LNCAP (cell line): Measurements from ENCODE around the gene BLACAT1.

Experiments
- TF ChIP-seq, protein P1 (sequence below): fragments of 450-650 bp; IDR thresholded peaks from 2 replicates; pipeline ENCODE4 v1.5.1; 2017; ENCODE audit warnings: mild to moderate bottlenecking

BLACAT1 gene

GRCh38 chr1:205444300-205444930 is 11.4 kb downstream of the BLACAT1 start:
- TF ChIP-seq, protein P1, sequence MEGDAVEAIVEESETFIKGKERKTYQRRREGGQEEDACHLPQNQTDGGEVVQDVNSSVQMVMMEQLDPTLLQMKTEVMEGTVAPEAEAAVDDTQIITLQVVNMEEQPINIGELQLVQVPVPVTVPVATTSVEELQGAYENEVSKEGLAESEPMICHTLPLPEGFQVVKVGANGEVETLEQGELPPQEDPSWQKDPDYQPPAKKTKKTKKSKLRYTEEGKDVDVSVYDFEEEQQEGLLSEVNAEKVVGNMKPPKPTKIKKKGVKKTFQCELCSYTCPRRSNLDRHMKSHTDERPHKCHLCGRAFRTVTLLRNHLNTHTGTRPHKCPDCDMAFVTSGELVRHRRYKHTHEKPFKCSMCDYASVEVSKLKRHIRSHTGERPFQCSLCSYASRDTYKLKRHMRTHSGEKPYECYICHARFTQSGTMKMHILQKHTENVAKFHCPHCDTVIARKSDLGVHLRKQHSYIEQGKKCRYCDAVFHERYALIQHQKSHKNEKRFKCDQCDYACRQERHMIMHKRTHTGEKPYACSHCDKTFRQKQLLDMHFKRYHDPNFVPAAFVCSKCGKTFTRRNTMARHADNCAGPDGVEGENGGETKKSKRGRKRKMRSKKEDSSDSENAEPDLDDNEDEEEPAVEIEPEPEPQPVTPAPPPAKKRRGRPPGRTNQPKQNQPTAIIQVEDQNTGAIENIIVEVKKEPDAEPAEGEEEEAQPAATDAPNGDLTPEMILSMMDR = no peak

DNA sequence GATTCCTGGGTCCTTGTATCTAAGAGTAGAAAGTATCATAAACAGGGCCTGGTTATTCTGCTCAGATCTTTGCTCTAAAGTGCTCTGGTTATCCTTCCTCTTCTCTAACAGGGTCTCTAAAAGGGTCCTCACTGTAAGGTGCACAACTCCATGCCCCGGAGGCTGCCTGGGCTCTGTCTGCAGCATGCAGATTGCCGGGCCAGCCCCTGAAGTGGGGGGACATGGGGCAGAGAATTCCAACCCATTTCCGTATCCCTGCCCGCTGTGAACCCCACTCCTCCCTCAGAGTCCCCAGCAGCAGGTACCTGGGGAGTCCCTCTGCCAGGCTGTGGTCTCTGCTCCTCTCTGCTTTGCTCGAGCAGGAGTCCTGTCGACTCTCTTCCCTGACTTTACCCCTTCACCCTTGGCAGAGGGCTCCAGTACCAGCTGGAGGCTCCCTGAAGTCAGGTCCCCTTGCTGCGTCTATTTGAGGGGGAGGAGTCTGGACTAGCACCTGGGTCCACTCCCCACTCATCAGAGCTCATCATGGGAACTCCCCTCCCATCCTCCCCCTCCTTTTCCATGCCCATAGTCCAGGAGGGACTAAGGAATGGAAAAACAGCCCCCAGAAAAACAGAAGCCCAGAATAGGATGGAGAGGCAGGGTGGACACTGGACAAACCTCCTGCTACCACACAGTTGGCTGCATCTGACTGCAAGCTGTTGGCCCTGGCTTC is 12.1 kb downstream of the BLACAT1 start:
- TF ChIP-seq, protein P1 = no peak

- TF ChIP-seq, protein P1 = no peak
Measured at GRCh38 chr1:205442051-205442725, 13.7 kb downstream of the BLACAT1 start.

GRCh38 chr1:205441716-205442050 is 14.2 kb downstream of the BLACAT1 start:
- TF ChIP-seq, protein P1 = no peak

GRCh38 chr1:205441318-205441633 is 14.6 kb downstream of the BLACAT1 start:
- TF ChIP-seq, protein P1 = no peak

DNA sequence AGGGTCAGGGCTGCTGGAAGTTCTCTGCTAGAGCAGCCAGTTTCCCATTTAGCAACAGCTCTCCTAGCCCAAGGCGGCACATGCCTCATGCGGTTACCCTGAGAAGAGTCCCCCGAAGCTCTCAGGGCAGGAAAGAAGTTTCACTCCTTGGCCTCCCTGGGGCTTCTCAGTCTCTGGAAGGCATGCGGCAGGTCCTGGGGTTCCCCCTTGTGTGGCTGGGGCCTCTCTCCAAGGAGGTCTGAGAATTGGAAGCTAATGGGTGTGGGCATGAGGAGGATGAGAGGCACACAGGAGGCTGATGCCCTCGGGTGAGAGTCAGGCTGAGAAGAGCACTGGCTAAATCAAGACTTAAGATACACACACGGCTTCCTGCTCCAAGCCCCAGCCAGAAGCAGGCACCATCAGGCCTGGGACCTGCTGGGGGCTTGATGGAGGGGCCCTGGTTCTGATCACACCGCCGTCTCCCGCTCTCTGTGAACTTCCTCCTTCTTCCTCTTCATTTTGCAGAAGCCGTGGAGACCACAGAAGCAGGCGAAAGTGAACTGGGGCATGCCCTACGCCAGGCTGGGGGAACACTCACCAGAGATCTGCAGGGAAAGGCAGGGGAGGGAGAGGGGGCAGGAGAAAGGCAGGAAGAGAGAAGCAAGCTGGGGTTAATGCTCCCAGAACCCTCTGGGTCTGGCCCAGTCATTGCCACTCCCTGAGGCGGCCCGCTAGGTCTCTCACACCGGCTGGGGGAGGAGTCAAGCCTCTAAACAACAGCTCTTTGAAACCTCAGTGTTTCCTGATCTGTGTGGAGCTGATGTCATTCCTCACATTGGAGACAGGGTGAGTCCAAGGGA is 15.1 kb downstream of the BLACAT1 start:
- TF ChIP-seq, protein P1 = no peak

DNA sequence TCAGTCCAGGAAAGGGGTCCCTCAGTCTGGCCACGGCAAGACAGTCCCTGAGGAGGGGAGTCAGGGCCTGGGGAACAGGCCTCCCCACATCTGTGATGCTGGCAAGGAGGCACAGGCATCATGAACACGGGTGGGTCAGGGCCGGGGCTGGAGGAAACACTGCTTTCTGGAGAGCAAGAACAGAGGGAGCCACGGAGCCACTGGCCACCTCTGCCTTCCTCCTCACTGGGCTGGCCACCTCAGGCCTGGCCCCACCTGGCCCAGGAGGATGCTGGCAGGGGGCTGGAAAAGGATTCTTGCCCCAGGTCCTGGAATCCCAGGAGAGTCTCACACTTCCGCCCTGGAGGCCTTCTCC is 15.7 kb downstream of the BLACAT1 start:
- TF ChIP-seq, protein P1 = no peak
